ENCODE data around the gene KPNA4.
A peak's percentile ranks its signal among the peaks of the same experiment; 100 is the strongest.
"Not testable (repeated sequence)": the region's sequence is repeated elsewhere in the genome, so short reads cannot be mapped to it uniquely, and the experiment has no call there.

The KPNA4 gene, protein sequence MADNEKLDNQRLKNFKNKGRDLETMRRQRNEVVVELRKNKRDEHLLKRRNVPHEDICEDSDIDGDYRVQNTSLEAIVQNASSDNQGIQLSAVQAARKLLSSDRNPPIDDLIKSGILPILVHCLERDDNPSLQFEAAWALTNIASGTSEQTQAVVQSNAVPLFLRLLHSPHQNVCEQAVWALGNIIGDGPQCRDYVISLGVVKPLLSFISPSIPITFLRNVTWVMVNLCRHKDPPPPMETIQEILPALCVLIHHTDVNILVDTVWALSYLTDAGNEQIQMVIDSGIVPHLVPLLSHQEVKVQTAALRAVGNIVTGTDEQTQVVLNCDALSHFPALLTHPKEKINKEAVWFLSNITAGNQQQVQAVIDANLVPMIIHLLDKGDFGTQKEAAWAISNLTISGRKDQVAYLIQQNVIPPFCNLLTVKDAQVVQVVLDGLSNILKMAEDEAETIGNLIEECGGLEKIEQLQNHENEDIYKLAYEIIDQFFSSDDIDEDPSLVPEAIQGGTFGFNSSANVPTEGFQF

DNA sequence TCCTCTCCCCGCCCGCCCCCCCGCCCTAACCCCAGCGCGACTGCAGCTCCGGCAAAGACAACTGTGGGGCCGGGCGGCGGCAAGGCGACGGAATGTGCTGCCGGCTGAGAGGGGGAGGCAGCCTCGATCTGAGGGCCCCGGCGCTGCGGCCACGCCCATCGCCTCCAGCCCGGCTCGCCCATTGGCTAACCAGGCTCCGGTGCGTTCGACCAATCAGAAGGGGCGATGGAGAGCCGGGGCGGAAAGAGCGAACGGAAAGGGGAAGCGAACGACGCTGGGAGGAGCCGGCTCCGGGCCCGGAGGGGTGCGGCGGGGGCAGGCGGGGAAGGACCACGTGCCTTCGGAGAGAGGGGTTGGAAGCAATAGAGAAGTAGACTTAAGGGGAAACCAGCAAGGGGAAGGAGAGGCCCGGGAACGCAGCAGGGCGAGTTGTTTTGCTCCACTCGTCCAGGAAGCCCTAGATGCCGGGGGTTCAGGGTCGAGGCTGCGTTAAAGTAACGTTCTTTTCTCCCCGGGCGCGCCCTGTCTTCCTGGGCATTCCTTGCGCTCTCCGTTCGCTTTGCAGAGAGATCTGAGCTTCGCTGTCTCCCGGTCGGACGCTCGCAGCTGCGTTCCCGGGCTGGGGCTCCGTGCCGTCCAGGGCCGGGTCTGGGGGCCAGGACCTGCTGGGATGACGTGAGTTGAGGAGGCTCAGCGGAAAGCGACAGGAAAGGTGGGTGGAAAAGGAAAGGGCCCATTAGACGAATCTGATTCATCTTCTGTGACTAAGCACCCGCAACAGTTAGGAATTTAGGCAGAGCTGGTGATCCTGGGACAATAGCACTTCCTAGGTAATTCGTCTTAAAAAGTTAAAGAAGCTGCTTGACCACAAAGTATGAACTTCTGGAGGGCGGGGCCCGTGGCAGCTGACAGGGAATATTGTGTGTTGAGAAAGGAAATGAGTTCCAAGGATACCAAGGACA is at the start of gene KPNA4:
Gene KPNA4 (minus strand): TSS at position 130 of the 962 bp plus-strand sequence. CDS start 289 bp downstream, outside the sequence.
- DNase-seq: peak; percentile 97

DNA sequence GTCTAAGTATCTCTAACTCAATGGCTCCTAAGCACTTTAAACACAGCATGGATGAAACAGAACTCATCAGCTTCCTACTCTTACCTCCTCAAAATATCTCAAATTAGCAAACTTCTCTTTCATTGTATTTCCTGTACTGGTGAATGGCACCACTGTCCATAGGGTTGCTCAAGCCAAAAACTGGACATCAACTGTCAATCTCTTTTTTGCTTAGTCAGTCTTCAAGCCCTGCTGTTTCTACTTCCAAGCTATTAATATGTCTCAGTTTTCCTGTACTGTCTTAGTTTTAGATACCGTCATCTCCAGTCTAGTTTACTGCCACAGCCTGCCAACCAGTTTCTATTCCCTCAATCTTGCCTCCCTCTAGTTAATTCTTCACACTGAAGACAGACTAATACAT is 48.3 kb upstream of the KPNA4 start:
- no peak for DNase-seq

DNA sequence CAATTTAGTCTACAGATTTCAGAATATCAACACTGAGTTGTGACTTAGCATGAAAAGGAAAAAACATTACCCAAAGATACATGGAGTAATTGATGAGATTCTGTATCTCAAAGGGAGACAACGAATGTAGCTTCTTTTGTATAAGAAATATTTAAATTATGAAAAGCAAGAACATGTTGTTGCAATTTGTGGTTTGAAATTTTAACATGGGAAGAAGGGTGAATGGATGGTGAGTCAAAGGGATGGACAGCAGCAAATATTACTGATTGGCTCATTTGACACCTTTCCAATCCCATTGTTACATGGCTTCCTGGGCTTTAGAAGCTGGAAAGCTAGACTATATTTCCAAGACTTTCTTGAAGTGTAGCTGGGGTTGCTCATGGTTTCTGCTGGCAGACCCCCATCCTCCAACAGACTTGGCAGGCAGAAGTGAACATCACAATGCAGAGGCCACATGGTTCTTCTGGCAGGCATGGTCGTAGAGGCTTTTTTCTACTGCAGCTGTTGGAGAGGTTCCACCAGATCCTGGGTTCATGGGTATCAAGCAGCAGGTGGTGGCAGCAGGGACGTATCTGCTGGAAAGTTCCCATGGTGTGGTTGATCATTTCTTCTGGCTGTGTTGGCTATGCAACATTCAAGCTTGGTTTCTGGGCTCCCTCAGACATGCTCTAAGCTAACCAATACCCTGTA is 47.2 kb upstream of the KPNA4 start:
- no peak for DNase-seq

DNA sequence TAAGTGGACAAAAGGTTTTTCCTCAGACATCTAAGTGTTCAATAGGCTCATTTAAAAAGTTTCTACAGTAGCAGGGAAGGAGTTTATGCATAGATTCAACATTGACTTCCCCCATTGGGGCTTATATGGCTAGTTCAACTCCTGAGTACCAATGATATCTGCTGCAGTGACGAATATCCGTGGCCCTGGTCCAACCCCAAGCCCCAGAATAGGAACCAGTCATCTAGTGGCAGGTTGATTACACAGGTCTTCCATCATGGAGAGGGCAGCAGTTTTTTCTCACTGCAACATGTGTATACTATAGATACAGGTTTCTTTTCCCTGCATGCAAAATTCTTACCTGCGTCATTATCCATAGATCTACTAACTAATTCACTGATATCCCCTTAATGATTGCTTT is 45.8 kb upstream of the KPNA4 start:
- no peak for DNase-seq

DNA sequence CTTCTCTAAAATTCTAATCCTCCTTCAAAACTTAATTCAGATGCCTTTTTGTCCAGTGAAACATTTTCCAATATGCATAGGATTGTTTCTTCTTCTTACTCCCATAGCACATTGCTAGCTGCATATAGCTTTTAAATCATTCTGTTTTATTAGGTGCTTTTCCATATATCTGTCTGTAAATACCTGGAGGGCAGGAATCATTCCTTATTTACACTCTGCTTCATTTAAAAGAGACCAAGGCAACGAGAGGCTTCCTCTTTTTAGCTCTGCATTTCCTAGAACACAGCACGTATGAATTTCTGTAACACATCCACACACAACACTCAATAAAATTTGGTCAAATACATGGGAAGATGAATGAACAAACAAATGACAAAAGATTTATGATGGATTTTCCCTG is 43.5 kb upstream of the KPNA4 start:
- no peak for DNase-seq

DNA sequence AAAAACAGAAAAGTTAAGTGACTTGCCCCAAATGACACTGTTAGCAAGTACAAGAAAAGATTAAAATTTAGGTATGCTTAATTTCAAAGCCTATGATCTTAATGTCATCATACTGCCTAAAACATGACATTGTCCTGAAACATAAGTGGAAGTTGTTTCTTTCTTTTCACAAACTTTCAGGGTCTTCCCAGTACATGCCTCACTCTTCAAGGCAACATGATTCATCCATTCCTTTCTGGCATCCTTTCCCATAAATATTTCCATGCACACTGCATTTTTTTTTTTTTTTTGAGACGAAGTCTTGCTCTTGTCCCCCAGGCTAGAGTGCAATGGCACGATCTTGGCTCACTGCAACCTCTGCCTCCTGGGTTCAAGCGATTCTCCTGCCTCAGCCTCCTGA is 42.5 kb upstream of the KPNA4 start:
- no peak for DNase-seq

DNA sequence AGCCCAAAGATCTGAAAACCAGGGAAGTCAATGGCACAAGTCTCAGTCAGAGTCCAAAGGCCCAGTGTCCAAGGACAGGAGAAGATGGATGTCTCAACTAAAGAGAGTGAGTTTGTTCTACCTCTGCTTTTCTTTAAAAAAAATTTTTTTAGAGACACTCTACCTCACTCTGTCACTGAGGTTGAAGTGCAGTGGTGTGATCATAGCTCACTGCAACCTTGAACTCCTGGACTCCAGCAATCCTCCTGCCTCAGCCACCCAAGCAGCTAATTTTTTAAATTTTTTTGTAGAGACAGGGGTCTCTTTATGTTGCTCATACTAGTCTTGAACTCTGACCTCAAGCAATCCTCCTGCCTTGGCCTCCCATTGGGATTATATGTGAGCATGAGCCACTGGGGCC is 39.9 kb upstream of the KPNA4 start:
- no peak for DNase-seq

DNA sequence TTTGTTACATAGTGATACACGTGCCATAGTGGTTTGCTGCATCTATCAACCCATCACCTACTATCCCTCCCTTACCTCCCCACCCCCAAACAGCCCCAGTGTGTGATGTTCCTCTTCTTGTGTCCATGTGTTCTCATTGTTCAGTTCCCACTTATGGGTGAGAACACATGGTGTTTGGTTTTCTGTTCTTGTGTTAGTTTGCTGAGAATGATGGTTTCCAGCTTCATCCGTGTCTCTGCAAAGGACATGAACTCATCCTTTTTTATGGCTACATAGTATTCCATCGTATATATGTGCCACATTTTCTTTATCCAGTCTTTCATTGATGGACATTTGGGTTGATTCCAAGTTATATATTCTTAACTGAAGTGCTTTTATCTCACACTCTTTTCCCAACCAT is 38.5 kb upstream of the KPNA4 start:
- not testable (repeated sequence) for DNase-seq

DNA sequence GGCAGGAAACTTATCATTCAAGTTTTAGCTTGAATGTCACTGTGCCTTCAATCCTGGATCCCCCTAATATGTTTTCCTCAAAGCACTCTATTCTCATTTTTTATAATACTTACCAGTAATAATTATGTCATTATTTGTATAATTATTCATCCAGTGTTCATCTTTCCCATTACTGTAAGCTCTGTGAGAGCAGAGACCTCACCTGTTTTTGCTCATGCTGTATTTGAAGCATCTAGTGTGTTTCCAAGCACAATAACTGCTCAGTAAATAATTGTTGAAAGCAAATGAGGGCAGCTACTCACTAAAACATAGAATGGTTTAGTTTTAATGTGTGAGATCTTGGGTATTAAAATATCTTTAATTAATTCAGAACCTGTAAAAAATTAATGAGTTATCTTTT is 36.9 kb upstream of the KPNA4 start:
- no peak for DNase-seq

DNA sequence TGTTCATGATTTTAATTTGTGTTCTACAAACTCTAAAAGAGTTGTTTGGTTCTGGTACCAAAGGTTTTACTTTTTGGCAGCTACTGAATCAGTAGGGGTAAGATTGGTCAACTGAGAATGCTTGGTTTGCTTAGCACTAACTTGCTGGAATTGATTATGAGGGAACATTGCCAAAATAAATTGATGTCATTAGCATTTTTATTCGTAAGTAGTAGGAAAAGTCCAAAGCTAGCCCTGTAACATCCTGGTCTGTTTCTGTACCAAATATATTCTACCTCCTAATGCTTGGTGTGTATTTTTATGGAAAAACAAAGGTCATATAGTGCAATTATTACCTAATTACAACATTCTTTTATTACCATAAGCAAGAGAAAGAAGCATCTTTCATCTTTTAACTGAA is 35.9 kb upstream of the KPNA4 start:
- no peak for DNase-seq

DNA sequence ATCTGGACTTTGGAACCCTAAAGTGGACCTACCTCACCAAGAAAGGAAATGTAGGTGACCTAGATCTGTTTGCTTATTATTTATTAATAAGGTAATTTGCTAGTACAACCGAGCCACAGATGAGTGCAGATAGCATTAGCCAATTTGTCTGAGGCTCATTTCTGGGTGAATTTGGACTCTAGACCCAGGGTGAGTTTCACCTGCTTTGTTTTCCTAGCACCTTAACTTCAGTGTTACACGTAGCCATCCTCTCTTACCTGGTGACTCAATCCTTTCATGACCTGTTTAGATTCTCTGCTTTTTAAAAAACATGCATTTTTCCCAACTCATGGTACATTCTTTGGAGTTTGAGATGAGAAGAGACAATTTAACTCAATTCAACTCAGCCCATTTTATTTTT is 33.5 kb upstream of the KPNA4 start:
- no peak for DNase-seq

DNA sequence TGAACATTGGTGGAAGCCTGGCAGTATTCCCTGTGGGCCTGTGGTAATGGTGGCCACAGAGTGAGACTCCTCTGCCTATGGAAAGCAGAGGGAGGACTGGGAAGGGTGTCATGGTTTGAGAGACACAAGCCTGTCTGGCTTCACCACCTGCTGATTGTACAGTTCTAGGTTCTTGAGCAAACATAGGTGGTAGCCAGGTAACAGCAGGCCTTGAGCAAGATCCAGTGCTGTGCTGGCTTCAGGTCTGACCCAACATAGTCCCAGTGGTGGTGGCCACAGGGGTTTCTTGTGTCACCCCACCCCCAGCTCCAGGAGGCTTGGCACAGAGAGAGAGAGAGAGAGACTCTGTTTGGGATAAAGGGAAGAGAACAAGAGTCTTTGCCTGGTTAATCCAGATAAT is 22.7 kb upstream of the KPNA4 start:
- DNase-seq: no peak

DNA sequence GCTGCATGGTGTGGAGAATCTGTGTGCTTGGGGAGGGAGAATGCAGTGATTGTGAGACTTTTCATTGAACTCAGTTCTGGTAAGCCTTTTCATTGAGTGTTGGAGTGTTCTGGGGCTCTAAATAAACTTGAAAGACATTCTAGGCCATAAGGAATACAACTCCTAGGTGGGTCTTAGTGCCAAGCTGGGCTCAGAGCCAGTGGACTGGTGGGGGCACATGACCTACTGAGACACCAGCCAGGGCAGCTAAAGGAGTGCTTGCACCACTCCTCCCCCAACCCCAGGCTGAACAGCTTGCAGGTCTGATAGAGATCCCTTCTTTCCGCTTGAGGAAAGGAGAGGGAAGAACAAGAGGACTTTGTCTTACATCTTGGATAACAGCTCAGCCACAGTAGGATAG is 21.7 kb upstream of the KPNA4 start:
- no peak for DNase-seq

DNA sequence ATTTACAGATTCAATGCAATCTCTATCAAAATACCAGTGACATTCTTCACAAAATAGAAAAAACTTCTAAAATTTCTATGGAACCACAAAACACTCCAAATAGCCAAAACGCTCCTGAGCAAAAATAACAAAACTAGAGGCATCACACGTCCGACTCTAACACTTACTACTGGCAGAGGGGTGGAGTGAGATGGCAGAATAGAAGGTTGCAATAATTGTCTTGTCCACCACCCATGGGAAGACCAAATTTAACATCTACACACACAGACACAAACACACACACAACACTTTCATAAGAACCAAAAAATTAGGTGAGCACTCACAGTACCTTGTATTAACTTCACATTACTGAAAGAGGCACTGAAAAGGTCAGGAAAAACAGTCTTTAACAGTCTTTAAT is 21.3 kb upstream of the KPNA4 start:
- DNase-seq: no peak

DNA sequence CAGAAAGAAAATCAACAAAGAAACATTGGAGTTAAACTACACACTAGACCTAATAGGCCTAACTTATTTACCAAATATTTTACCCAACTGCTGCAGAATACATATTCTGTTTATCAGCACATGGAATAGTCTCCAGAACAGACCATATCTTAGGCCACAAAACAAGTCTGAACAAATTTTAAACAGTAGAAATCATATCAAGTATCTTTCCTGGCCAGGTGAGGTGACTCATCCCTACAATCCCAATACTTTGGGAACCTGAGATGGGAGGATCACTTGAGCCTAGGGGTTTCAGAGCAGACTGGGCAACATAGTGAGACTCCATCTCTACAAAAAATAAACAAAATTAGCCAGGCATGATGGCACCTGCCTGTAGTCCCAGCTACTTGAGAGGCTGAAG is 18.1 kb upstream of the KPNA4 start:
- DNase-seq: no peak

DNA sequence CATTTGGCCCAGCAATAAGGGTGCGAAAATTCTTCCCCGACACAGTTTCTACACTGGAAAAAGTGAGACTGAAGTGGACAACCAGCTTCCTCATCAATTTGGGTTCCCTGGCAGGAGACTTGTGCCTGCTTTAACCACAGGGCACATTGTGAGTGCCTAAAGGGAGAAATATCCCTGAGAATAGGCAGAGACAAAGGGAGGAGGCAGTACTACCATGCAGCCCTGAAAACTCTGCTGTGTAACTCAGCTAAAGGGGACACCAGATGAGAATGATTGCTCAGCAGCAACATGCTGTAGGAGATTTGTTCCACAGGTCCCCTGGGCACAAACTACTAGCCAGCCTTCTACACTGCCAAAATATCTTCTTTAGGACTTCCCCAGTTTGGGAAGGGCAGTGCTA is 15.6 kb upstream of the KPNA4 start:
- DNase-seq: no peak

DNA sequence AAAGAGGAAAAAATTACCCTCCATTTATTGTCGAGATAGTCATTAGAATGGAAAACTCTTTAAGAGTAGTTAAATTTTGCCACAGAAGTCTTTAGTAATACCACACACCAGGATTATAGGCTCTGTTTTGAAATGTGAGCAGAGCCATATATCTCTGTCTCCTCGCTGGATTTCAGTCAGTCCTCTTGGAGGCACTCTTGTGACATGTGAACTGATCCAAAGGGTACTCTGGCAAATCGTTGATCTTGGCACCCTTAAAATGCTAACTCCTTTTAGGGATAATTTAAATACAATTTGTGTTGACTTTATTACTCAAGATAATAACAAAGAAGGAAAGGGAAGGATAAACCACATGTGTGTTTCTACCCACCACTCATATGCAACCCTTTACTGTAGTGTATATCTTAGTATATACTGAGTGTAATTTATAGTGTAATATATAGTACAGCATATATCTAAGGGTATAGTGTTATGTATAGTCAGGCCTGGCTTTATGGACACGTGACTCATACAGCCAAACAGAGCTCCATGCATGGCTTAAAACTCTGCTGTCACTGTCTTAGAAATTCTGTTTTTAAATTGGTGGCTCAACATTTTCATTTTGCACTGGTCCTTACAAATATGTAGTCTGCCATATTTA is 12.3 kb upstream of the KPNA4 start:
- DNase-seq: no peak

DNA sequence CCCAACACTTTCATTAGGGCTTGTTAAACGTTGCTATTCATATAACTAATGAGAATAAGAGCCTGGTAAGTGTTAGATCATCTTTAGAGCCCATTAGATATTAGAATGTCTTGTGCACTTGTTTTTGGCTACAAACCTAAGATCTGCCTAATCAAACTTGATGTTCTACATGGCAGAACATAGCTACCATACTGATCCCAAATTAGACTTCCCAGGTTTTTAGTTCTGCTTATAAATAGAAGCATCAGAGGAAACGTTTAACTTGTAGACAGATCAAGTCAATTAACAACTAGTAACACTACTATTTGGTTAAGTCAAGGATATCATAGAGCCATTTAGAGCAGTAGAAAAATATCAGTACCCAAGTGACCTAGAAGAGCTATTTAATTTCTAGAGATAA is 11.7 kb upstream of the KPNA4 start:
- no peak for DNase-seq

DNA sequence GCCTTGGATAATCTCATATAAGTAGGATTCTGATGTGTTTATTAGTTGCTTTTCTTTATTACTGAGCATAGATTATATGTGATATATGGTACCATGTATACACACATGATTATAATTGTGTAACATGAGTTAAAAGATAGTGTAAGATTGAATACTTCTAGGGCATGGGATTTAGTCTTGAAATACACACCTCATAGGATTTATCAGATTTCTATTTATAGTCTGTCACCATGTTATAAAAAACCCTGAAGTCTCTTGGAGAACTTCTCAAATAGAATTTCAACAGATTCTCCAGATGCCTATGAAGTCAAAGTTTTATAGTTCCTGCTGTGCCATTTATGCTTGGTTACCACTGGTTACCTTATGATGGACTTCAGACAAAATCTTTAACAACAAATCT is 11.2 kb upstream of the KPNA4 start:
- no peak for DNase-seq

DNA sequence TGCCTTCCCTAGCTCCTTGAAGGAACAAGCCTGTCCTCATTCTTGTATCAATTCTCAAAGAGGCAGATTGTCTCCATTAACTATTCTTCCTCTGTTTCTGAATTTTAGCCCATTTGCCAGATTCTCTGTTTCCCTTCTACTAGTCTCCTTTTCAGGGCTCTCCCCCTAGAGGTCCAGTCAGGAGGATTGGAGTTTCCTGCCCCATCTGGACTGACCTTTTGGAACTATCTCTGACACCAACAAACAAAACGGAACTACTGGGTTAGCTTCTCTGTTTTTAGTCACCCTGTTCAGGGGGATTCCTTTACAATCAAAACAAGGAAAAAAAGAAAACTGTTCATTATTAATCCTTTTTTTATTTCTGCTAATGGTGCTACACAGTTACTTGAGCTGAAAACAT is 10.2 kb upstream of the KPNA4 start:
- DNase-seq: no peak

DNA sequence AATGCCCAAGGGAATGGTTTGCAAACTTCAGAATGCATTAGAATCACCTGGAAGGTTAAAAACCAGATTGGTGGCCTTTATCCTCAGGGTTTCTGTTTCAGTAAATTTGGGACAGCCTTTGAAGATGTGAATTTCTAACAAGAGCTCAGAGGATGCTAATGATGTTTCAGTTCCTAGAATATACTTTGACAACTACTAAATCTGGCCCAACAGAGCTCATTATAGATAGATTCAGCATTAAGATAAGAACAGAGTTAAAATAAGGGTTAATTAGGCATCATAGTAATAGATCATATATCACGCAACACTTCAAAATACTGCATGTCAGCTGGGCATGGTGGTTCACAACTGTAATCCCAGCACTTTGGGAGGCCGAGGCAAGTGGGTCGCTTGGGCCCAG is 9.3 kb upstream of the KPNA4 start:
- DNase-seq: no peak

DNA sequence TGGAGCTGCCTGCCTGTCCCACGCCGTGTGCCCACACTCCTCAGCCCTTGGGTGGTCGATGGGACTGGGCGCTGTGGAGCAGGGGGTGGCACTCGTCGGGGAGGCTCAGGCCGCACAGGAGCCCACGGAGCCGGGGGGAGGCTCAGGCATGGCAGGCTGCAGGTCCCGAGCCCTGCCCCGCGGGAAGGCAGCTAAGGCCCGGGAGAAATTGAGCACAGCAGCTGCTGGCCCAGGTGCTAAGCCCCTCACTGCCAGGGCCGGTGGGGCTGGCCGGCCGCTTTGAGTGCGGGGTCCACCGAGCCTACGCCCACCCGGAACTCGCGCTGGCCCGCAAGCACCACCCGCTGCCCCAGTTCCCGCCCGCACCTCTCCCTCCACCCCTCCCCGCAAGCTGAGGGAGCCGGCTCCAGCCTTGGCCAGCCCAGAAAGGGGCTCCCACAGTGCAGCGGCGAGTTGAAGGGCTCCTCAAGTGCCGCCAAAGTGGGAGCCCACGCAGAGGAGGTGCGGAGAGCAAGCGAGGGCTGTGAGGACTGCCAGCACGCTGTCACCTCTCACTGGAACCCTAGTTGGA is 8.7 kb upstream of the KPNA4 start:
- not testable (repeated sequence) for DNase-seq
